ENCODE data around the gene INPP5F.

DNA sequence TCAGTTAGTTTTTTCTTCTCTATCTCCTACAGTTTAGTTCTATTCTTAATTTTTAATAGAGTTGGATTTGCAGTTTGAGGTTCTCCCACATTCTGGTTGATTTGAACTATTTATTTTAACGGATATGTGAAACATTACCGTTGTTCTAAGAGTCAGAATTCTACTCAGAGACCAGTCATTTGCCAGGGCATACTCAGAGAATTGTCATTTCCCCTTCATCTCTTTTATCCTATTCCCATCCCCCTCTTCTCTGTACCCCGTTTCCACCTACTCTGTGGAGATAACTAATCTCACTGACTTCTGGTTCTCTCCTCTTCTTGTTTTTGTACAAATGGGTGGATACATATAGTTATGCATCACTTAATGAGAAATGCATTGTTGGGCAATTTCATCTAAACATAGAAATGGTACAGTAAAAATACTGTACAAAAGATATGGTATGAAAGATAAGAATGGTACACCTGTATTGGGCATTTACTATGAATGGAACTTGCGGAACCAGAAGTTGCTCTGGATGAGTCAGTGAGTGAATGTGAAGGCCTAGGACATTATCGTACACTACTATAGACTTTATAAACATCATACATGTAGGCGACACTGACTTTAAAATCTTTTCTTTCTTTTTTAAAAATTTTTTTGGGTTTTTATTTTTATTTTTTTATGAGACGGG is 53.1 kb downstream of the INPP5F start:
- TF ChIP-seq, protein P1, sequence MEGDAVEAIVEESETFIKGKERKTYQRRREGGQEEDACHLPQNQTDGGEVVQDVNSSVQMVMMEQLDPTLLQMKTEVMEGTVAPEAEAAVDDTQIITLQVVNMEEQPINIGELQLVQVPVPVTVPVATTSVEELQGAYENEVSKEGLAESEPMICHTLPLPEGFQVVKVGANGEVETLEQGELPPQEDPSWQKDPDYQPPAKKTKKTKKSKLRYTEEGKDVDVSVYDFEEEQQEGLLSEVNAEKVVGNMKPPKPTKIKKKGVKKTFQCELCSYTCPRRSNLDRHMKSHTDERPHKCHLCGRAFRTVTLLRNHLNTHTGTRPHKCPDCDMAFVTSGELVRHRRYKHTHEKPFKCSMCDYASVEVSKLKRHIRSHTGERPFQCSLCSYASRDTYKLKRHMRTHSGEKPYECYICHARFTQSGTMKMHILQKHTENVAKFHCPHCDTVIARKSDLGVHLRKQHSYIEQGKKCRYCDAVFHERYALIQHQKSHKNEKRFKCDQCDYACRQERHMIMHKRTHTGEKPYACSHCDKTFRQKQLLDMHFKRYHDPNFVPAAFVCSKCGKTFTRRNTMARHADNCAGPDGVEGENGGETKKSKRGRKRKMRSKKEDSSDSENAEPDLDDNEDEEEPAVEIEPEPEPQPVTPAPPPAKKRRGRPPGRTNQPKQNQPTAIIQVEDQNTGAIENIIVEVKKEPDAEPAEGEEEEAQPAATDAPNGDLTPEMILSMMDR (IDR thresholded peaks at IDR 0.05): no peak
- TF ChIP-seq POLR2A (IDR thresholded peaks at IDR 0.05) (no peak), EP300 (IDR thresholded peaks at IDR 0.05) (no peak)

Data from tibial nerve (tissue), 4 donors.